ENCODE measurements around the gene RCHY1.
"Not testable (repeated sequence)": the region's sequence is repeated elsewhere in the genome, so short reads cannot be mapped to it uniquely, and the experiment has no call there.

The RCHY1 gene

DNA sequence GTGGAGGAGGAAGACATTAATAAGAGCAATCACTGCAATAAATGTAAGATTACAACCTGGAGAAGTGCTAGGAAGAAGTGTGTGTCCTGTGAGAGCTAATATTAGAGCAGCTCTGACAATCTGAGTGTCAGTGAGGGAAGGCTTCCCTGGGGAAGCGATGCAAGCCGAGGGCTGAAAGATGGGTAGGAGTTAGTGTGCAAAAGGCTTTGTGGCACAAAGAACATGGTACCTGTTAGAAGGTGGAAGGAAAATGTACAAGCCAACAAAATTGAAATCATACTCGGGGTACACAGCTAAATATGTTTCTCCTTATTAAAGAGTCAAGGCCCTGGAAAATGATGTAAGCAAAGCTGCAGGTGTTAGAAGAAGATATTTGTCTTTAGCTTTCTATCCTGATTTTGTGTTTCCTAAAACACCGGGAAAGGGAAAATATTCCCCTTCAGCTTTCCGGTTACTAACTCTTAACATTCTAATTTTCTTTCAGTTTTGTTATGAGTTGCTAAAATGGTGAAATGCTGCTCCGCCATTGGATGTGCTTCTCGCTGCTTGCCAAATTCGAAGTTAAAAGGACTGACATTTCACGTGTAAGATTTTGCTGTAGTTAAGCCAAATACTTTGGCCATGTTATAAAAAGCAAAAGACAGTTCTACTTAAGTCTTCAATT is 878 bp upstream of the RCHY1 start:
- DNase-seq: no peak

DNA sequence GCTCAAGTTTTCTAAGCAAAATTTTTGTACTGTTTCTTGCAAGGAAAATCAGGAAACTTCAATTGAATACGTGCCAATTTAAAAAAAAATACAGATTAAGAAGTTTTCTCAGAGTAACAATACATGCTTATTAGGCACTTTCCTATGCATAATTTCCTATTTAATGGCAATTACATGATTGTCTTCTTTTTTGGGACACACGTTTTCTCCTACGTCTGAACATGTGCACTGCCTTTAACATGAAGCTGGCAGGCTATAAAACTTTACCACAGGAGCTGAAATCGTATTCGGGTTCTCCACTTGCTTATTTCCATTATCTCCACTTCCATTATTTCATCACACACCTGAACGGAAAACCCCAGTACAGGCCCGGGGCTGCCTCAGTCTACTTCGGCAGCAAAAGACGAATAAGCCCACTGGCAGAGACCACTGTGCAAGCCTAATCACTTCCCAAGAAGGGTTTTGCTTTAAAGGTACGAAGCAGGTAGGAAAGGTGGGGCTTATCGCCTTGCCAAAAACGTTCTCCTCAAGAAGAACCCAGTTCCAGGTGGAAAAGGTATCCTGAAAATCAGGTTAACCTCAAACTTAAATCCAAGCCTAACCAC is 575 bp downstream of the RCHY1 start:
- DNase-seq: no peak

DNA sequence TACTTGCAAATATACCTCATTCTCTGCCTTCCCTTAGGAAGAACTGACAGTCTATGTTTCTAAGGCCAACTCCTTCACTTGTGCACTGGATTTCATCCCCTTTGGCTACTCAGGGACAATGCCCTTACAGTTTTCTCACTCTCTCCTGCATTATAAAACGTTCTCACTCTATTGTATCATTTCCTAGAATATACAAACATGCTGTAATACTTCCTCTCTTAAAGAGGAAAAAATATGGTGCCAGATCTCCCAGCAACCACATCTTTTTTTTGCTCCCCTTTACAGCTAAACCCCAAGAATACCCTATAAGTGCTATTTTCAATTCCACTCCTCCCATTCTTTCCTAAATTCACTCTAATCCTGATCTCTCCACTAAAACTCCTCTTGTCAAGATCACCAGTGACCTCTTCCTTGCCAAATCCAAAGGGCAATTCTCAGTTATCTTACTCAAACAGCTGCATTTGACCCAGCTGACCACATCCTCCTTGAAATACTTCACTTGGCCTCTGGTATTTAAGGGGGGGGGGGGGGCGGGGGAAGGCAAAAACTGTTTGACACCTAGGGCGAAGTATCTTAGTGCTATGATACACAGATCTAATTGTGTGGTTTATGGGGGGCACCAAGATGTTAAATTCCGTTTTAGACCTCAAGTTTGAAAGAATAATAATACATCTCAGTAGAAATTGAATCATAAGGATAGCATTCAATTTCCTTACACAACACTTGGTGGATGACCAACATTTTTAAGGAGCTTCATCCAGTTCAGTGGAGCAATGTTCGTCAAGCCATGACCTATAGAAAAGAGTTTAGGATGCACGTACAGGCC is 1.6 kb downstream of the RCHY1 start:
- DNase-seq: no peak

DNA sequence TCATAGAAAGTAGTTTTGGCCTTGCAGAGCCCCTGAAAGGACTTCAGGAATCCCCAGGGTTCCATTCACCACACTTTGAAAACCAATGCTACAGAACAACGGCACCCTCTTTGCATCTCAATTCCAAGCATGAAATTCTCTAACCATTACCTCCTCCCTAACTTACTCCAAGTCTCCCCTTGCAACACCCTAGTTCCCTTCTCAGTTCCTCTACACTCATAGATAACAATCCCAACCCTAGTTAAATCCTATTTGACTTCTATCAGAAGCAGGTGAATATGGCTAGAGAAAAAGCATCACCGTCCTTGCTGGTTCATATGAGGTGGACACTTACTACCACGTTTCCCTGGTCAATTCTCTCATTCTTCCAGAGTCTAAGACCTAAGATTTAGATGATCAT is 2.4 kb downstream of the RCHY1 start:
- DNase-seq: no peak

DNA sequence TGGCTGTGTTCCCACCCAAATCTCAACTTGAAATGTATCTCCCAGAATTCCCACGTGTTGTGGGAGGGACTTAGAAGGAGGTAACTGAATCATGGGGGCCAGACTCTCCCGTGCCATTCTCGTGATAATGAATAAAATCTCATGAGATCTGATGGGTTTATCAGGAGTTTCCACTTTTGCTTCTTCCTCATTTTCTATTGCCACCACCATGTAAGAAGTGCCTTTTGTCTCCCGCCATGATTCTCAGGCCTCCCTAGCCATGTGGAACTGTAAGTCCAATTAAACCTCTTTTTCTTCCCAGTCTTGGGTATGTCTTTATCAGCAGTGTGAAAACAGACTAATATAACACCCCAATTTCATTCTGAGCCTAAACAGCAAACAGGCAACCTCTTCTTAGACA is 4.6 kb downstream of the RCHY1 start:
- DNase-seq: not testable (repeated sequence)

DNA sequence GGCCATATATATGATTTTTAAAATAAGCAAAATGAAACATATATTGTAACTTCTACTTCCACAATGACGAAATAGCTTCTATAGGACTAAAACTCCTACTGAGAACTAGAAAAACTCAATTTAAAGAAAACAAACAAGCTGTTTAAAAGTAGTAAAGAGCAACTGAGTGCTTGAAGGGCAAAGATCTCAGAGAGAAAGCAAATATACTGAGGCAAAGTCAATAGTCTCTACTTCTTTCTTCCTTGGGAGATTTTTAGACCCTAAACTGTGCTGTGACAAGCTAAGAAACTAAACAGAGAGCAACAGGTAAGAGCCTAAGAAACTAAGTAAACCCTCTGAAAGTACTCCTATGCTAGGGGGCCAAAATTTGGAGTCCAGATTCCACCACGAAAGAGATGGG is 8.6 kb downstream of the RCHY1 start:
- no peak for DNase-seq

DNA sequence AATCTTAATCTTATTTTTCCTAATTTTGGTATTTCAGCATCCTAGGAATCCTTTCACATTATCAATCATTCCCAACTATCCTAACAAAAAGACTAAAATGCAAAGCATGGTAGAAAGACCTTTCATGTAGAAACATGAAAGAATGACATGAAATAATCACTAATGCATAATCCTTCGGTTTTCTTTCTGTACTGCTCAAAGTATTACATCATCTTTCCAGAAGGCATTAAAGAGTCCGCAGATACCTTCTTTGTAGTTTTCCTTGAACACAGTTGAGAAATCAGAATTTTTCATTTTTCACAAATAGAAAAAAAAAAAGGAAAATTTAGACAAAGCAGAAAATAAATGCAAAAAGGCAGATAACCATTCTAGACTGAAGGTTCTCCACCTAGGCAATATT is 11.5 kb downstream of the RCHY1 start:
- DNase-seq: no peak

DNA sequence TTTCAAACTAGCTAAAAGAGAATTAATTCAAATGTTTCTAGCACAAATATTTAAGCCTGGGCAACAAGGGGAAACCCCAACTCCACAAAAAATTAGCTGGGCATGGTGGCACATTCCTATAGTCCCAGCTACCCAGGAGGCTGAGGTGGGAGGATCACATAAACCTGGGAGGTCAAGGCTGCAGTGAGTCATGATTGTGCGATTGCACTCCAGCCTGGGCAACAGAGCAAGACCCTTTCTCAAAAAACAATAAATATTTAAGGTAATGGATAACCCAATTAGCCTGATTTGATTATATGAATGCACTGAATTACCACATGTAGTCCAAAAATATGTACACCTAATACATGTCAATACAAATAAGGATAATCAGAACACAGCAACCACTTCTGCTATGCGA is 14.3 kb downstream of the RCHY1 start:
- no peak for DNase-seq

DNA sequence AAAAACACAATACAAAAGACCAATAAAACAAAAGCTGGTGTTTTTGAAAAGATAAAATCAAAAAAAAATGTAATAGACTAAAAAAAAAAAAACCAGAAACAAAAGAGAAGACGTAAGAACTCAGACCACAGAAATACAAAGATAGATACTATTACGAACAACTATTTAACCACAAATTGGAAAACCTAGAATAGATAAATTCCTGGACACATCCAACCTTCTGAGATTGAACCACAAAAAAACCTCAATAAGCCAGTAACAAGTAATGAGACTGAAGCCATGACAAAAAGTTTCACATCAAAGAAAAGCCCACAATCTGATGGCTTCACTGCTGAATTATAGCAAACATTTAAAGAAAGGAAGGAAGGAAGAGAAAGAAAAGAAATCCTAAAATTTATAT is 16.2 kb downstream of the RCHY1 start:
- DNase-seq: no peak

DNA sequence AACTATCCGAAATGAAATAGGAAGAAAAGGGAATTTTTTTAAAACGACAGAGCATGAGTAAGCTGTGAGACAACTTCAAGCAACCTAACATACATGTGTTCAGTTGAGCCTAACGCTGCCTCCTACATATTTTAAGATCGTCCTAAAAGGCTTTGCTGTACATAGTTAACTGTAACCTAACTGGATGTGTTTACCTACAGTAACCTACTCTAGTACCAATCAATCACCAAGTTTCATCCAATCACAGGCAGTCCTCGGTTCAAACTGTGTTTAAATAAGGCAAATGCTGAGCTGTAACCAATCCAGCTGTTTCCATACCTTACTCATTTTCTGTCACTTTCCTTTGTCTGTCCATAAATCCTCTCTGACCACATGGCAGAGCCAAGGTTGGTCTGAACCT is 17.1 kb downstream of the RCHY1 start:
- no peak for DNase-seq

DNA sequence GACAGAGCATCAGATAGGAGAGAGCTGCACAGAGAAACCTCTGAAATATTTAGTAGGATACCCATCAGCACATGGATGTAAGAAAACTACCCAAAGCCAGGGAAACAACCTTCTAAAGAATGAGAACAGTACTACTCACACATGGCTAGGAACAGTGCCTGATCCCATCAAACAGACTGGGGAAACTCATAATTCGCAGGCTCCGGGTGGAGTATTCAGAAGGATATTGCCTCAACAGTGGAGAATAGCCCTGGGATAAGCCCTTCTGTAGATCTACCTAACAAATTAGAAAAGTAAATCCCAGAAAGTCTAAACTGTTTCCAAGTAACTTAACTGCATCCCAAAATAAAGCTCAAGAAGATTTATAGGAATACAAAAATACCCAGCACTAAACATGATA is 17.8 kb downstream of the RCHY1 start:
- no peak for DNase-seq

DNA sequence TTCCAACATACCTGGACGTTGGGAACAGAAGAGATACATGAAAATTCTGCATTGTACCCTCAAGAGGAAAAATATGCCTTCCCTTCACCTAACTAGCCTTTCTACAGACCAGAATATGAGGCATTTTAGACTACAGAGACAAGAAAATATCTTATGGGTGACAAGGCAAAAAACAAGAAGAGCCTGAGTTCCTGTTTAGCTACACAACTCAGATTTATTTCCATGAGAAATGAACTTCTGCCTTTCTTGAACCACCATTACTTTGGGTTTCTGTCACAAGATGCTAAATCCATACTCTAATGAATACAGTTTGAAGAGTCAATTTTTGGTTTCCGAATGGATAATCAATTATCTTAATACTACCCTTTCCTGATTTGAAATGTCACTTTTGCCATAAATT is 18.7 kb downstream of the RCHY1 start:
- no peak for DNase-seq

DNA sequence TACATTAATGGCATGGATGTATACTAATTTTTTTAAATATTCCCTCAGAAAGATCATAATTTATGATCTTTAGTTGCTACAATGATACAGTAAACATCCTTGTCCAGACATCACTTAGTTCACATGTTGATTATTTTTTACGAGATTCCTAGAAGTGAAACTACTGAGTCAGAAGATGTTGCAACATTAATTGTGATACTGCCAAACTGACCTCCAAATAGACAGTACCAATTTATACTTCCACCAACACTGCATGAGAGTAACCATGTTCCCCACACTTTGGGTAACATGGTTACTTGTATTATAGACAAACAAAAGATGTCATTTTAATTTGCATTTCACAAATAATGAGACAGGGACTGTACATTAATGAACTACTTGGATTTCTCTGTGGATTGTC is 19.6 kb downstream of the RCHY1 start:
- DNase-seq: no peak

DNA sequence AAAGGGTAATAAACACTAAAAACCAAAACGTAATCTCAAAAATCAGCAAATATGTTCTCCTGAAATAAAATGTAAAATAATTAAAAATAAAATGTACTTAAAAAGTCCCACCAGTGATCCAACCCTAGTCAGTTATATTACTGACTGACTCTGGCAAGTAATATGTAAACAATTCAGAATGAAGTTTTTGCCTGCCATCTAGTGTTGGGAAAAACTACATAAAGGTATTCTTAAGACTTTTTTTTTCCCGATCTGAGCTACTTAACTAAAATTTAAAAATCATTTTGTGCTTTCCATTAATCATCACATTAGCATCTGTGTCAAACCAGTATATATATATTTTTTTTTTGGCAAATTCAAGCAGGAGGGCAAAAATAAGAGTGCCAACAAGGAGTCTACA is 24.0 kb downstream of the RCHY1 start:
- DNase-seq: no peak

DNA sequence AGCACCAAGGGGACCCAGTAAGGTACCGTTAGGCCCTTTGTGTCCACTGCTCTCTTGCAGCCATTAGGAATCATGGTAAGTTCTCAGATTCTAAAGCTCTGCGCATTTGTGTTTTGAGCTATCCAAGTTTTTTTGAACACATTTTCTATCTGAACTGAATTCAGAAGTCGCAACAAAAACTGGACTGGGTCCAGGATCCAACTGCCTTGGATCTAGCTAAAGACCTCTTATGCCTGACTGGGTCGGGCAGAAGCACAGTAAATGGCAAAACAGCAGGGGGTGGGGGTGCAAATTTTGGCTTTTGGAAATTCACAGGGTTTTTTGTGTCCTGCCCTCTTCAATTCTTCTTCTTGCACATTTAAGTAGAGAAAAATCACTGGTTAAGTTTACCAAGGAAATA is 30.0 kb downstream of the RCHY1 start:
- DNase-seq: no peak

DNA sequence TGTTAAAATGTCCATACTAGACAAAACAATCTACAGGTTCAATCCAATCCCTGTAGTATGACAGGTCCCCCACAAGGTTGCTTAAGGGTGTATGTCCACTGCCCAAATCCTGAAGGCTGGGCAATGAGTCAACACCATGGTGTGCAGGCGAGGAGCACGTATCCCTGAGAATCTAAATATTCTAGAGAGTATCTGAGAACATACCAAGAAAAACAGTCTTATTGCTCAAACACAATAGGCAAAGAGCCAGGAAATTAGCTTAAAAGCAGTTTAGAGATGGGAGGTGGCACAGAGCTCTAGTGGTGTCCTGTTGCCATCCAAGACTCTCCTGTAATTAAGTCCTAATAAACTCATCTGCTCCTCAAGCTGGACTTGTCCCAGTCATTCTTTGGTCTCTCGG is 37.0 kb downstream of the RCHY1 start:
- no peak for DNase-seq

DNA sequence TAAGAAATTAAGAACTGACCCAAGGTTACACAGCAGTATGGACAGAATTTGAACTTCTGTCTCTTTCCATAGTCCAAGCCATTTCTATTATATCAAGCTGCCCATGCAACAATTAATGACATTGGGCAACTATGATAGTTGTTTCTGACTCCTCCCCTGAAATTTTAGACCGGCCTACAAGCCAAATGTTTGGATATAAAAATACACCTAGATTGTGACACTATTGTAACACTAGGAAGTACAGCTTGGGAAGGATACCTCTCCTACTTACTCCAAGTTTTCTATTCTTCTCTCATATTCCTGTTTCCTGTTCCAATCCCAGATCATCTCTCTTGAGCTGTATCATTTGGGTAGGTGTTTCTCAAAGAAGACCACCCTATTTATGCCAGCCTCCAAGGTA is 43.5 kb downstream of the RCHY1 start:
- DNase-seq: no peak

DNA sequence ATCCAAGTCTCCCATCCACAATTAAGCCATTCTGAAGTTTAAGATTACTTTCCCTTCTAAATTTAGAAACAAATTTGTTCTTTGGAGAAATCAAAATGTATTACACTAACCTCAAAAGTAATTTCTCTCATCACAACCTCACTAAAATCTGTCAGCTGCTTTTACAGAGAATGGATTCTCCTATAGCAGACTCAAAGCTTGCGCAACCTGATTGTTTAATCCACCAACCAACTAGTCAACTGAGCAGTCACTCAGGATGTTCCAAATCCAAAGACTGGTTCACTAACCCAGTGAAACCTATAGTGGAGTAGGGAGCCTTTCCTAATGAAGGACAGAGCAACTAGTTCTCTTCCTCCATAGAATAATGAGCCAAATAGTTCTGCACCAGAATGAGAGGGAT is 44.3 kb downstream of the RCHY1 start:
- DNase-seq: no peak

DNA sequence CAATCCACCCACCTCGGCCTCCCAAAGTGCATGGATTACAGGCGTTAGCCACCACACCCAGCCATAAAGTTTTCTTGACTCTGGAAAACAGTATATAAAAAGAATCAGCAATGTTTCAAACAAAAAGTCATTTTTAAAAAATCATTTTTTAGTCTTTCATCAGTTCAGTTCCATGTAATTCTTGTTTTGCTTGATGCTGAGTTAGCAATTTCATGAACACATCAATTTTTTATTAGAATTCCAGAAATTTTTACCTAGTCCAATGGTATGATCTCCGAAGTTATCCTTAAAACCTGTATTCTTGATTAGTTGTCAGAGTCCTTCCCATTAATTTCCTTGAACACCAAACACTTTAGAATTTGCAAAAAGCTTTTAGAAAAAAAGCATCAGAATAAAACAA is 56.8 kb downstream of the RCHY1 start:
- no peak for DNase-seq

DNA sequence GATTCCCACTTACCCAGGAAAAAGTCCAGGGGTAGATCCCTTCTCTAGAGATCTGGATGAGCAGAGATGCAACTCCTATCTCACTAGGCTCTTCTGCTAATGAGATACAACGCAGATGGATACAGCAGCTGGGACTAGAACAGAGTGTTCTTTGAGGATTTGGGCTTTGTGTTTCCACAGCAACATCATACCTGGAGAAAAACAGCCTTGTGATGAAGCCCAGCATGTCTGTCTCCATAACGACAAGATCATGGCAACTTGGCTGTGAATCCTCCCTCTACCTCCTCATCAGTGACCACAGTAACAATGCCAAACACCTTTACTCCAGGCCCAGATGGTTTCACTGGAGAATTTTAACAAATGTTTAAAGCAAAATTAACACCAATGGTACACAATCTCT is 80.1 kb downstream of the RCHY1 start:
- DNase-seq: no peak

DNA sequence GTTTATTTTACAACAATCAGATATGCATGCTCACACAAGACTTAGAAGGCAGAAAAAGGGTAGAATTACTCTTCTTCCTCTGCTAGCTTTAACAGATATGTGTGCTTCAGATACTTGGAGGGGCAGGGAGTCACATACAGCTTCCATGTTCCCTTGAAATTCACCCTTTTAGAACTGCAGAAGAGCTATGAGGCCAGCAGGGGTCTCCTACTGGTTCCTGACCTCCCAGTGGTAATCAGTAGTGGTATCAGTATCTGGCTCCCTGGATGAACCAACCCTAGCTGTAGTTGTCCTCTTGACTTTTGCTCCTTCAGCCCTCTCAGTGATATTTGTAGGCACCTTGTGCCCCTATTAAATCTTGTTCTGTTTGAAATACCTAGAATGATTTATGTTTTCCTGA is 81.5 kb downstream of the RCHY1 start:
- no peak for DNase-seq

DNA sequence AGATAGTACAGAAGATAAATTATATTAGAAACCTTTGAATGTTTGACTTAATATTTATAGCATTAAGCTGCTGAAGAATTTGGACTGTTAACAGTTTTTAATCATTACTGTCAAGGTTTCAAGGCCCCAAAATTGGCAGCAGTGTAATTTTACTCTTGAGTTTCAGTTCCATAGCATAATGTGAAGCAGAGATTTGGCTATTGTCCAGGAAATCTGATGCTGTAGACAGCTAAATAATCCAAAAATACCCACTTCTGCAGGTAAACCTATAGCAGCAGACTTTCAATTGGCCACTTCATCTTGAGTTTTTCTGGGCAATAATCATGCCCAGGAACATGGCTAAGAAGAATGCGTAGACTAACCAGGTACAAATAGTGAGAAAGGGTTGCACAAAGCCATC is 85.0 kb downstream of the RCHY1 start:
- DNase-seq: no peak

All from effector CD8-positive, alpha-beta T cell (primary cell).